Retinal pigment epithelial cell (primary cell): ENCODE data around the gene RPS6KL1.

Experiments
- DNase-seq: peaks from one replicate; pipeline ENCODE4 v3.0.0-alpha.2; 2010; ENCODE audit warnings: low read depth
- H3K4me3 ChIP-seq: 2 replicates; pipeline ENCODE4 v1.5.1; 2011; ENCODE audit warnings: mild to moderate bottlenecking, low read length, control low read depth, moderate library complexity
- TF ChIP-seq, protein P1 (sequence below): conservative IDR thresholded peaks from 2 replicates; pipeline ENCODE4 v1.5.1; 2011; ENCODE audit warnings: low read depth, low read length, control low read depth, inconsistent platforms

Gene RPS6KL1

DNA sequence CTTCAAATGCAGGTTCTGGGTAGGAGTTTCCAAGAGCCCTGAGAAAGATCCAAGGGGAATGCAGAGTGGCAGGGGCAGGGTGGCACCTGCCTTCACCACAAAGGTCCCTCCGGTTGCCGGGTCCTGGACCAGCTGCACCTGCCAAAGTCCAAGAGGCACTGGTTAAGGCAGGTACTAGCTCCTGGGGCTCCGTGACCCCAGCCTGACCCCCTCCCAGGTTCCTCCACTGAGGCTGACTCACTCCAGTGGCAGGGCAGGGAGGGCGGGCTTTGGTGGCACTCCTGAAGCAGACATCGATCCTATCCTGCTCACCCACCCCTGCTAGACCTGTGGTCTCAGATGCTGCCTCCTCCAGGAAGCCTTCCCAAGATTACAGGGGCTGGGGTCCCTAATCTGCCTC, 11.4 kb downstream of the RPS6KL1 start:
- TF ChIP-seq, protein P1, sequence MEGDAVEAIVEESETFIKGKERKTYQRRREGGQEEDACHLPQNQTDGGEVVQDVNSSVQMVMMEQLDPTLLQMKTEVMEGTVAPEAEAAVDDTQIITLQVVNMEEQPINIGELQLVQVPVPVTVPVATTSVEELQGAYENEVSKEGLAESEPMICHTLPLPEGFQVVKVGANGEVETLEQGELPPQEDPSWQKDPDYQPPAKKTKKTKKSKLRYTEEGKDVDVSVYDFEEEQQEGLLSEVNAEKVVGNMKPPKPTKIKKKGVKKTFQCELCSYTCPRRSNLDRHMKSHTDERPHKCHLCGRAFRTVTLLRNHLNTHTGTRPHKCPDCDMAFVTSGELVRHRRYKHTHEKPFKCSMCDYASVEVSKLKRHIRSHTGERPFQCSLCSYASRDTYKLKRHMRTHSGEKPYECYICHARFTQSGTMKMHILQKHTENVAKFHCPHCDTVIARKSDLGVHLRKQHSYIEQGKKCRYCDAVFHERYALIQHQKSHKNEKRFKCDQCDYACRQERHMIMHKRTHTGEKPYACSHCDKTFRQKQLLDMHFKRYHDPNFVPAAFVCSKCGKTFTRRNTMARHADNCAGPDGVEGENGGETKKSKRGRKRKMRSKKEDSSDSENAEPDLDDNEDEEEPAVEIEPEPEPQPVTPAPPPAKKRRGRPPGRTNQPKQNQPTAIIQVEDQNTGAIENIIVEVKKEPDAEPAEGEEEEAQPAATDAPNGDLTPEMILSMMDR = no peak
- no peak overlapping the region for H3K4me3 ChIP-seq
- no peak for DNase-seq

DNA sequence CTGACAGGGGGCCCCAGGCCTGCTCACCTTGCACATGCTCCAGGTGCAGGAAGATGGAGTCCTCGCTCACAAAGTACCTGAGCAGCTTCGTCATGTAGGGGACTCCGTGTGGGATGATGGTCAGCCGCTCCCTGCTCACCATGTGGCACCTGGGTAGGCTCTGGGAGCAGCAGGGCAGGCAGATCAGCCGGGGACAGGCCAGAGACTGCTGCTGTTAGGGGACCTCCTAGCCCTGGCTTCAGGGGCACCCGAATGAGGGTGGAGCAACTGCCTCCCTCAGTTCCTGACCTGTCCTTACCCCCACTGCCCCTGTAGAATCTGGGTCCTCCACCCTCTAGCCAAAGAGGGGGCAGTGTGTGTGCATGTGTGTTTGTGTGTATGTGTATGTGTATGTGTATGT, 11.8 kb downstream of the RPS6KL1 start:
- DNase-seq = no peak
- H3K4me3 ChIP-seq = no peak overlapping the region
- TF ChIP-seq, protein P1 = no peak

DNA sequence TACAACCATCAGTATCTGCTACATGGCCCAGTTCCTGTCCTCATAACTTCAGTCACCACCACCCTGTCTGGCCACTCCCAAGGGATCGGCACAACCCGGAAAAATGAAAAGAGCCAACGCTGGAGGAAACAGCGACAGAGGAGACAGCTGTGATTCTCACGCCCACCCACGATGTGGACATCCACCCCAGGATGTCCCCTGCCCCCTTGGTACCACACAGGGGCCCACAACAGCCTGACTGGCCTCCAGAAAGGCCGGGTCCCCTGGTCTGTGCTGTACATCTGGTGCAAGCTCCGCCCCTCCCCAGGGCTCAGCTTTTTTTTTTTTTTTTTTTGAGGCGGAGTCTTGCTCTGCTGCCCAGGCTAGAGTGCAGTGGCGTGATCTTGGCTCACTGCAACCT, 12.5 kb downstream of the RPS6KL1 start:
- TF ChIP-seq, protein P1 = no peak
- no peak overlapping the region for H3K4me3 ChIP-seq
- DNase-seq = no peak

DNA sequence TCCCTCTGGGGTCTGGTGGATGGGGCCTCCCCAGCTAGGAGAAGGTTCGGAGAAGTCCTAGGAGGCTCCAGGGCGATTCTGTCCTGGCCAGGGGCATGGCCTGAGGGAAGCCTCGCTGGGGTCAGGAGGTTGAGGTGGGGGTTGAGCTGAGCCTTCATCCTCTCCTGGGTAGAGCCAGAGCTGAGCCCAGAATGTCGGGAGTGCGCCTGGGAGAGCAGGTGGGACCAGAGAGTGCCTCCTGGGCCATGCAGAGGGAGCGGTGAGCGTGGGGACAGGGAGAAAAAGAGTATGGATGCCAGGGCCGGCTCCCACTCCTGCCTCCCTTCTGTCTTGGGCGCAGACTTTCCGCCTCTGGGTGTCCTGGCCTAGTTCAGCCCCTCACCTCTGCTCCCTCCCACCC, 13.1 kb downstream of the RPS6KL1 start:
- no peak for DNase-seq
- no peak overlapping the region for H3K4me3 ChIP-seq
- TF ChIP-seq, protein P1 = no peak

DNA sequence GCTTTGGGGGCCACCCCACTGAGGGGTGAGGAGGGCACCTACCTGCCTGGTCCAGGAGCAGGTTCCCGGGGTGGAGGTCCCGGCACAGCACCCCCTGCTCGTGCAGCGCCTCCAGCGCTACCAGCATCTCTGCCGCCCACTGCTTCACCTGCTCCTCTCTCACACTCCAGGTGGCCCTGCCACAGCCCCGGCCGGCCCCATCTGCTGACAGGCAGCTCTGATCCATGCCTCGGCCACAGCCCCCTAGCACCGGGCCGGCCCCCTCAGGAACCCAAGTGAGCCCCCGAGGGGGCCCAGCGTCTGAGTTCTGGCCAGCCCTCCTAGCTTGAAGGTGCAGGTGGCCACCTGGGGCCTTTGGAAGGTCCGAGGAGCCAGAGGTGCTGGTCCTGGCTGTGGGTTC, 13.6 kb downstream of the RPS6KL1 start:
- no peak for DNase-seq
- TF ChIP-seq, protein P1 = no peak
- no peak overlapping the region for H3K4me3 ChIP-seq

DNA sequence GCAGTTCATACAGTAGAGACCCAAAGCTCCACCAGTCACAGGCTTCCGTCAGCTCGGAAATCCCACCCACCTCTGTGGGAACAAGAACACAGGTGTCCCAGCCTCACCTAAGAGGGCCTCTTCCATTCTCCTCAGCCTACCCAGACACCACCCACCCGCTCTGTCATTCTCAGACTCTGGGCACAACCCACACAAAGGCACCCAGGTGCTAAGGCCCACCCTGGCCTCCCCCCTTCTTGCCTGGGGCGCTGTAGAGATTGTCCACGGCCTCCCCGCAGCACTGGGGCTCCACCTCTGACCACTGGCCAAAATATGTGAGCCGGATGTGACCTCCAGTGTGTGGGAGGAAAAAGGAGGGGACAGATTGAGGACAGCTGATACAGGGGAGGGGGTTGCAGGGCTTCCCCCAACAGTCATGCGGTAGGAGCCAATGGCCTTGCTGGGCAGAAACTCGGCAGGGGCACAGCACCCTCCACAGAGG, 14.2 kb downstream of the RPS6KL1 start:
- TF ChIP-seq, protein P1 = no peak
- no peak for DNase-seq
- no peak overlapping the region for H3K4me3 ChIP-seq

DNA sequence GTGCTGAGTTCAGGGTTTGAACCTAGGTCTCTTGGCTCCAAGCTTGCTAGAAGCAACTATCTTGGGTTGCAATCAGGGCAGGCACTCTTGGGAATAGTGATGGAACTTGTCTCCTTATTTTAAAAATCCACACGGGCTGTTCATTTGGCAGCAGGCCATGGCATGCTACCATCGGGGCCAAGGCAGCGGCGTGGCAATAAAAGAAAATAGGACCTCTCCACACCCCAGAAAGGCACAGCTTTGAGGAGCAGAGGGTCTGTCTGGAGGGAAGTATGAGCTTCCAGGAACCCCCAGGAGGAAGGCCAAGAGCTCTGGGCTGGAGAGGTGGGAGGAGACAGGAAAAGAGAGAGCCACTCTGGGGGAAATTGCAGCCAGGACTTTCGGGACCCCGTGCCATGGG, 15.3 kb downstream of the RPS6KL1 start:
- no peak for DNase-seq
- TF ChIP-seq, protein P1 = no peak
- no peak overlapping the region for H3K4me3 ChIP-seq
